Lung (tissue), 12 donors: ENCODE data around the gene HCRTR2. TPM values are rescaled to one million over a fixed set of nuclear protein-coding genes. Genes with fewer than 3 reads are reported as not detected.

Experiments used
- ATAC-seq: fragments of 200-7000 bp; cut with Tn5 transposase; one replicate; pipeline ENCODE4 v1.9.1; 2020; ENCODE audit warnings: moderate number of reproducible peaks; ENCODE audit not compliant: insufficient read depth, low FRiP score
- DNase-seq, 3 donors: peaks; one replicate each; pipeline ENCODE4 v3.0.0-alpha.2; 2013 to 2017
- H3K27ac ChIP-seq, 2 donors: one replicate each; pipeline ENCODE4 v1.5.1; 2013; ENCODE audit warnings: mild to moderate bottlenecking in 2 of 2, moderate library complexity in 2 of 2, control low read depth in 1 of 2, inconsistent platforms in 1 of 2, low read depth in 1 of 2, low read length in 1 of 2
- H3K27me3 ChIP-seq, 3 donors: one replicate each; pipeline ENCODE4 v1.5.1; 2013; ENCODE audit warnings: low read length in 2 of 3; ENCODE audit not compliant: control insufficient read depth in 3 of 3, insufficient read depth in 3 of 3
- H3K36me3 ChIP-seq, 4 donors: one replicate each; pipeline ENCODE4 v1.5.1; 2013; ENCODE audit warnings: low read length in 4 of 4, mild to moderate bottlenecking in 1 of 4, moderate library complexity in 1 of 4; ENCODE audit not compliant: control insufficient read depth in 4 of 4, insufficient read depth in 4 of 4
- H3K4me1 ChIP-seq, 5 donors: one replicate each; pipeline ENCODE4 v1.5.1; 2013; ENCODE audit warnings: low read length in 5 of 5, mild to moderate bottlenecking in 2 of 5, moderate library complexity in 1 of 5; ENCODE audit not compliant: control insufficient read depth in 5 of 5, insufficient read depth in 5 of 5
- H3K4me3 ChIP-seq: one replicate; pipeline ENCODE4 v1.5.1; 2013; ENCODE audit warnings: mild to moderate bottlenecking, control low read depth, moderate library complexity
- H3K9ac ChIP-seq, 2 donors: one replicate each; pipeline ENCODE4 v1.5.1; 2013; ENCODE audit warnings: low read length in 2 of 2, control low read depth in 1 of 2; ENCODE audit not compliant: insufficient read depth in 1 of 2
- H3K9me3 ChIP-seq, 4 donors: one replicate each; pipeline ENCODE4 v1.5.1; 2013; ENCODE audit warnings: low read length in 3 of 4, mild to moderate bottlenecking in 1 of 4, moderate library complexity in 1 of 4; ENCODE audit not compliant: control insufficient read depth in 4 of 4, insufficient read depth in 3 of 4
- CTCF ChIP-seq: IDR thresholded peaks from 2 replicates; pipeline ENCODE4 v1.5.1; 2012; ENCODE audit warnings: mild to moderate bottlenecking; ENCODE audit errors: control extremely low read depth, extremely low read depth
- WGBS, 2 donors: extraction: QIAGEN DNeasy Blood & Tissue Kit; methylation state at CpG; one replicate each; pipeline ENCODE4 v1.1.7; 2013; 5-methylcytosine and 5-hydroxymethylcytosine counted together
- polyA plus RNA-seq, 2 donors: library from polyadenylated mRNA; stranded (reverse); fragments of 200-250 nt; gene quantifications; one replicate each; pipeline ENCODE4 v1.2.1, GENCODE V29; 2013
- total RNA-seq, 2 donors: library from RNA; depleted of rRNA in 1 of 2; stranded (reverse); fragments of >200 nt in 1 of 2; gene quantifications; one replicate each; pipeline ENCODE4 v1.2.1, GENCODE V29; 2014 to 2021
- donor health status: control.
- donor health status: control.
- donor health status: Bipolar disorder and iron deficiency.
- donor health status: healthy.
- donor health status: DM: yes; HTN: yes; CAD: no.

Gene HCRTR2
- total and polyA plus RNA-seq, 4 donors = not detected

- DNase-seq (no peak), ATAC-seq (no peak)
- Histone ChIP-seq H3K4me3 (no peak overlapping the region), H3K4me1 (no peaks in the 10 kb centered on the region), H3K9me3 (peaks cover 0 to 4% (median 0%) of the 10 kb centered on the region in 4 donors), H3K27ac (no peak overlapping the region), H3K9ac (no peak overlapping the region), H3K27me3 (no peaks in the 10 kb centered on the region), H3K36me3 (no peaks in the 10 kb centered on the region)
- no peak for TF ChIP-seq CTCF
- 78 to 86% methylated on average over 3 of the region's 3 CpGs for WGBS, 2 donors
Measured at GRCh38 chr6:55208478-55209458, 34.5 kb downstream of the HCRTR2 start.

- Histone ChIP-seq H3K27me3 (no peaks in the 10 kb centered on the region), H3K36me3 (no peaks in the 10 kb centered on the region), H3K9me3 (peaks cover 0 to 7% (median 0%) of the 10 kb centered on the region in 4 donors), H3K4me1 (no peaks in the 10 kb centered on the region), H3K4me3 (no peak overlapping the region), H3K27ac (no peak overlapping the region), H3K9ac (no peak overlapping the region)
- DNase-seq (no peak), ATAC-seq (no peak)
- no peak for TF ChIP-seq CTCF
Measured at GRCh38 chr6:55210952-55211351, 36.6 kb downstream of the HCRTR2 start.

- ATAC-seq = no peak
- H3K4me3 ChIP-seq = no peak overlapping the region
- no peak overlapping the region for H3K27ac ChIP-seq
- H3K36me3 ChIP-seq = no peaks in the 10 kb centered on the region
- no peak for DNase-seq
- H3K9ac ChIP-seq = no peak overlapping the region
- peaks cover 0 to 7% (median 3%) of the 10 kb centered on the region in 4 donors for H3K9me3 ChIP-seq
- no peaks in the 10 kb centered on the region for H3K27me3 ChIP-seq
- TF ChIP-seq CTCF = no peak
- H3K4me1 ChIP-seq = no peaks in the 10 kb centered on the region
- 68 to 83% methylated on average over 2 of the region's 2 CpGs for WGBS, 2 donors
Measured at GRCh38 chr6:55212156-55212555, 37.8 kb downstream of the HCRTR2 start.
